Neural cell (in vitro differentiated cells): ENCODE data around the gene CHST11. TPM values are rescaled to one million over a fixed set of nuclear protein-coding genes. Genes with fewer than 3 reads are reported as not detected.

Source experiments
- H2AFZ ChIP-seq: fragments of 200-600, 300-800 bp; sonication (generic), shearing (Covaris generic); 2 replicates; pipeline ENCODE4 v1.6.0; 2014; ENCODE audit warnings: low read depth, mild to moderate bottlenecking, antibody characterized with exemption, low read length, moderate library complexity
- H3F3A ChIP-seq: fragments of 200-600 bp; shearing (Covaris generic); 2 replicates; pipeline ENCODE4 v1.6.1; 2016; ENCODE audit warnings: mild to moderate bottlenecking, moderate library complexity, mixed read lengths, antibody characterized with exemption, low read length; ENCODE audit not compliant: insufficient read depth, poor library complexity, severe bottlenecking
- H3K27ac ChIP-seq: fragments of 200-600, 300-800 bp; sonication (generic), shearing (Covaris generic); 2 replicates; pipeline ENCODE4 v1.5.1; 2014; ENCODE audit warnings: mild to moderate bottlenecking, low read length, moderate library complexity
- H3K27me3 ChIP-seq: fragments of 300-800, 200-600 bp; sonication (generic), shearing (Covaris generic); 2 replicates; pipeline ENCODE4 v1.6.0; 2014; ENCODE audit warnings: mild to moderate bottlenecking, low read depth, low read length, moderate library complexity; ENCODE audit not compliant: insufficient read depth
- H3K36me3 ChIP-seq: fragments of 300-800, 200-600 bp; sonication (generic), shearing (Covaris generic); 2 replicates; pipeline ENCODE4 v1.5.1; 2014; ENCODE audit warnings: mild to moderate bottlenecking, antibody characterized with exemption, low read length, moderate library complexity; ENCODE audit not compliant: insufficient read depth
- H3K4me2 ChIP-seq: fragments of 300-800, 200-600 bp; sonication (generic), shearing (Covaris generic); 2 replicates; pipeline ENCODE4 v1.6.0; 2014; ENCODE audit warnings: mild to moderate bottlenecking, low read length
- H3K4me3 ChIP-seq: fragments of 300-800, 200-600 bp; sonication (generic), shearing (Covaris generic); 2 replicates; pipeline ENCODE4 v1.5.1; 2014; ENCODE audit warnings: mild to moderate bottlenecking, low read length, moderate library complexity
- H3K79me2 ChIP-seq: fragments of 200-600 bp; shearing (Covaris generic); replicated peaks from 2 replicates; pipeline ENCODE4 v1.6.0; 2014; ENCODE audit warnings: mild to moderate bottlenecking, low read length, moderate library complexity; ENCODE audit not compliant: insufficient read depth
- H3K9ac ChIP-seq: fragments of 300-800, 200-600 bp; sonication (generic), shearing (Covaris generic); 2 replicates; pipeline ENCODE4 v1.6.1; 2016; ENCODE audit warnings: mild to moderate bottlenecking, low read length, mixed read lengths
- H3K9me2 ChIP-seq: fragments of 200-600 bp; shearing (Covaris generic); 2 replicates; pipeline ENCODE4 v1.6.1; 2016; ENCODE audit warnings: mild to moderate bottlenecking, low read length, mixed read lengths; ENCODE audit not compliant: insufficient read depth
- H3K9me3 ChIP-seq: fragments of 200-600, 300-800 bp; sonication (generic), shearing (Covaris generic); 2 replicates; pipeline ENCODE4 v1.6.1; 2016; ENCODE audit warnings: mild to moderate bottlenecking, mixed run types, low read length, moderate library complexity, mixed read lengths
- H4K20me1 ChIP-seq: fragments of 200-600 bp; shearing (Covaris generic); 2 replicates; pipeline ENCODE4 v1.6.1; 2016; ENCODE audit warnings: mild to moderate bottlenecking, mixed run types; ENCODE audit not compliant: insufficient read depth
- CTCF ChIP-seq: fragments of 450-650 bp; IDR thresholded peaks from 2 replicates; pipeline ENCODE4 v1.5.1; 2014; ENCODE audit warnings: antibody characterized with exemption, mild to moderate bottlenecking, moderate library complexity; ENCODE audit not compliant: poor library complexity, severe bottlenecking
- EP300 ChIP-seq: fragments of 450-650 bp; conservative IDR thresholded peaks from 2 replicates; pipeline ENCODE4 v1.6.1; 2014; ENCODE audit warnings: antibody characterized with exemption, mild to moderate bottlenecking, moderate library complexity; ENCODE audit not compliant: poor library complexity, severe bottlenecking
- EZH2 ChIP-seq: fragments of 200-600, 300-800 bp; shearing (Covaris generic), sonication (generic); IDR thresholded peaks from 2 replicates; pipeline ENCODE4 v1.6.1; 2014; ENCODE audit warnings: antibody characterized with exemption, low read length, borderline replicate concordance, mild to moderate bottlenecking; ENCODE audit not compliant: insufficient read depth, poor library complexity, severe bottlenecking
- MXI1 ChIP-seq: fragments of 450-650 bp; conservative IDR thresholded peaks from 2 replicates; pipeline ENCODE4 v1.6.1; 2014; ENCODE audit warnings: antibody characterized with exemption, mild to moderate bottlenecking; ENCODE audit not compliant: poor library complexity, severe bottlenecking
- POLR2AphosphoS5 ChIP-seq: IDR thresholded peaks from 2 replicates; pipeline ENCODE4 v1.6.1; 2012
- RAD21 ChIP-seq: fragments of 450-650 bp; conservative IDR thresholded peaks from 2 replicates; pipeline ENCODE4 v1.6.1; 2014; ENCODE audit warnings: antibody characterized with exemption, mild to moderate bottlenecking, moderate library complexity
- REST ChIP-seq: IDR thresholded peaks from 2 replicates; pipeline ENCODE4 v1.6.1; 2012; ENCODE audit warnings: borderline replicate concordance
- SMC3 ChIP-seq: fragments of 450-650 bp; conservative IDR thresholded peaks from 2 replicates; pipeline ENCODE4 v1.6.1; 2014; ENCODE audit warnings: antibody characterized with exemption, mild to moderate bottlenecking, moderate library complexity; ENCODE audit not compliant: poor library complexity
- TAF1 ChIP-seq: IDR thresholded peaks from 2 replicates; pipeline ENCODE4 v1.6.1; 2012; ENCODE audit warnings: low read depth
- polyA plus RNA-seq: library from polyadenylated mRNA; depleted of rRNA; stranded (reverse); fragments of >200 nt; gene quantifications from 2 replicates; pipeline ENCODE4 v1.2.3, GENCODE V29; 2014

The CHST11 gene
- polyA plus RNA-seq, 1 donor from 2014 or later: 15.0 TPM

GRCh38 chr12:104785886-104786285, 329.1 kb downstream of the CHST11 start:
- Histone ChIP-seq H3K4me2 (no peak overlapping the region), H3K9me2 (no peaks in the 10 kb centered on the region), H2AFZ (no peak overlapping the region), H3K79me2 (no peaks in the 10 kb centered on the region), H3K4me3 (no peak overlapping the region), H3K9me3 (no peaks in the 10 kb centered on the region), H3F3A (no peaks in the 10 kb centered on the region), H3K27me3 (no peaks in the 10 kb centered on the region), H4K20me1 (no peaks in the 10 kb centered on the region), H3K36me3 (no peaks in the 10 kb centered on the region), H3K9ac (no peak overlapping the region), H3K27ac (no peak overlapping the region)
- no peak for TF ChIP-seq RAD21
- TF ChIP-seq REST: no peak
- no peak for TF ChIP-seq EZH2
- TF ChIP-seq POLR2AphosphoS5: no peak
- TF ChIP-seq CTCF: no peak
- TF ChIP-seq SMC3: no peak
- TF ChIP-seq EP300: no peak
- no peak for TF ChIP-seq TAF1
- TF ChIP-seq MXI1: no peak

GRCh38 chr12:104786352-104786751, 329.6 kb downstream of the CHST11 start:
- Histone ChIP-seq H3F3A (no peaks in the 10 kb centered on the region), H3K36me3 (no peaks in the 10 kb centered on the region), H2AFZ (no peak overlapping the region), H3K27ac (no peak overlapping the region), H3K4me2 (no peak overlapping the region), H3K9ac (no peak overlapping the region), H3K9me2 (no peaks in the 10 kb centered on the region), H3K27me3 (no peaks in the 10 kb centered on the region), H4K20me1 (no peaks in the 10 kb centered on the region), H3K79me2 (no peaks in the 10 kb centered on the region), H3K9me3 (no peaks in the 10 kb centered on the region), H3K4me3 (no peak overlapping the region)
- TF ChIP-seq TAF1: no peak
- TF ChIP-seq CTCF: no peak
- TF ChIP-seq RAD21: no peak
- TF ChIP-seq EP300: no peak
- no peak for TF ChIP-seq SMC3
- no peak for TF ChIP-seq MXI1
- TF ChIP-seq POLR2AphosphoS5: no peak
- no peak for TF ChIP-seq EZH2
- TF ChIP-seq REST: no peak
